Hematopoietic multipotent progenitor cell treated with erythropoietin and hydrocortisone succinate and interleukin-3 and kit ligand, for 6 days (in vitro differentiated cells): Measurements from ENCODE around the gene MAP2K6.
"Not testable (repeated sequence)": the region's sequence is repeated elsewhere in the genome, so short reads cannot be mapped to it uniquely, and the experiment has no call there.

Source experiments
- DNase-seq: peaks from one replicate; pipeline ENCODE4 v3.0.0-alpha.2; 2015

Gene MAP2K6

DNA sequence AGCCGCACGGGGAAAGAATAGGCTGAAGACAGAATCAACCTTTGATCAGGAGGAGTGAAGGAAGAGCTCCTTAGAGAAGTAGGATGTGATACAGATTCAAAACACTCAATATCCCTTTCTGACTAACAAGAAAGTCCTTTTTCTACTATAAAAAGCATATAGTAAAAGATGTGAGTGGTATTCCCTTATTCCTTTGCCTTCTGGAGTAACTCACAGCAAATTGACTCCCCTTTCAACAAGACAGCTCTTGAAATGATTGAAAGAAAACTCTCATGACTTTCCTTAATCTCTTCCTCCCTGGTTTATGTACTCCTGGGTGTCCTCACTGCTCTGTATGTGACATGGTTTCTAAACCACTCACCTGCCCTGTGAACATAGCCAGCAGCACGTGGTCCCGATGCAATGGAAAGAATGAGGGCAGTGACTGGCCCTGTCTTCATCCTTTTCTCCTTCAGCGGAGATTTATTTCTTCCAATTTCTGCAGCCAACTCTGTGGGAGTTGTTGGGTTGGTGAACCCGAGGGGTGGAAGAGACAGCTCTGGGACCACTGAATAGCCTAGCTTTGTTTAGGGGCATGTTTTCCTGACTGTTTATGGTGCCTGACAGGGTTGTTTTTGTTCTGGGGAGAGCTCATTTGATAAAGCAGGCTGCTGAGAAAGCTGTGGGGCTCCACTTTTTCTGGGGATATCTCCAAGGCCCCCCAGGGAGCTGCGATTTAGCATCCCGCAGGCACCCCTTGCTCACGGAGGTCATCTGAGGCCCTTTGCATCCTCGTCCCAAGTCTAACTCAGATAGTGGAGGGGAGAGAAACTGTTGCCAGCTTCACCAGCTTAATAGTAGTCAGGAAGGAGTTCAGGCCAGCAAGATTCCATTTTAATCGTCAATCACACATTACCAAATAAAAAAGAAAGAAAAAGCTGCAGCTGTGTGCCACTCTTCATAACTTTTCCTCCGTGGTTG, 46.7 kb downstream of the MAP2K6 start:
- no peak for DNase-seq

DNA sequence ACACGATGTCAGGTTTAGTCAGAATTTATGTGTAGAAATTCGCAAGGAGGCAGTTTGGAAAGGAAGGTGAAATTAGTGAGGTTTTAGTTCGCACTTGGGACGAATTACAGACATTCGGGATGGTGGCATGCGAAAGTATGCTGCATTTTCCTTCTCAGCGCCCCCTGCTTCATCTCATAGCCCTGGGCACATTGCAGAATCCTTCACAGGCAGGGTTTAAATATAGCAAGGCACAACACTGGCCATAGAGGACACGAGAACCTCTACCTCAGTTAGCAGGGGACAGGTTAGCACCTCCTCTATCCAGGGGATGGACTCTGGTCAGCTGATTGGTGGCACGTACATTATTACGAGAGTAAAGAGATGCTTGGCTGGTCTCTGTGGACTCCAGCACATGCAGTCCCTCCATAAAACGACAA, 47.5 kb downstream of the MAP2K6 start:
- no peak for DNase-seq

DNA sequence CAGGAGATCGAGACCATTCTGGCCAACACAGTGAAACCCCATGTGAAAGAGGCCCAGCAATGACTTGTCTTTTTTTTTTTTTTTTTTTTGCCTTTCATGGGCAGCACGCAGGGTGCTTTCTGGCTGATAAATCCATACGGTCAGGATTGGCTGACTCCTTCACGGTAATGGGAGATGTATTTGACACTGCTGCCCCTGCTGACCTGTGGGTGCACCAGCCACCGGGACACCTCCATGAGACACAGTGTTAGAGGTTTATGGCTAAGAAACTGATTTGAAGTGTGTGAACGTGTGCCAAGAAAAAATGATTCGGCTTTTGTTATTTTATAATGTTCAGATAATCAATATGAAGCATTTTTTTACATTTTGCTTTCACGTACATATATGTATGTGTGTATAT, 48.4 kb downstream of the MAP2K6 start:
- no peak for DNase-seq

DNA sequence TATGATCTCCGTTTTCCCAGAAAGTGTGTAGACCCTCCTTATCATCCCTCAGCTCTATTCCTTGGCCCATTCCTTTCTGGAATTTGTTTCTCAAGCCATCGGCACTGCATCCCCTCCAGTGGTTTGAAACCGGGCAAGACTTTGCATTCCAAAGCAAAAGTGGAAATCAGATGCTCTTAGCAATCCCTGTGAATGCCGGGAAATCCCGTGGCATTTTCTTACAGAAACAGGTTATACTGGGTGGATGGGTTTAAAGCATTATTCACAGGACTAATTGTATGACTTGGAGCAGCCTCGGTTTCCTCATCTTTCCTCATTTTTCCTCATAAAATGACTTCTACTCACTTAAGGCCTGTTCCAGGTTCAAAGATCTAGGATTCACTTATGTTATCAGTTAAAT, 52.0 kb downstream of the MAP2K6 start:
- no peak for DNase-seq

DNA sequence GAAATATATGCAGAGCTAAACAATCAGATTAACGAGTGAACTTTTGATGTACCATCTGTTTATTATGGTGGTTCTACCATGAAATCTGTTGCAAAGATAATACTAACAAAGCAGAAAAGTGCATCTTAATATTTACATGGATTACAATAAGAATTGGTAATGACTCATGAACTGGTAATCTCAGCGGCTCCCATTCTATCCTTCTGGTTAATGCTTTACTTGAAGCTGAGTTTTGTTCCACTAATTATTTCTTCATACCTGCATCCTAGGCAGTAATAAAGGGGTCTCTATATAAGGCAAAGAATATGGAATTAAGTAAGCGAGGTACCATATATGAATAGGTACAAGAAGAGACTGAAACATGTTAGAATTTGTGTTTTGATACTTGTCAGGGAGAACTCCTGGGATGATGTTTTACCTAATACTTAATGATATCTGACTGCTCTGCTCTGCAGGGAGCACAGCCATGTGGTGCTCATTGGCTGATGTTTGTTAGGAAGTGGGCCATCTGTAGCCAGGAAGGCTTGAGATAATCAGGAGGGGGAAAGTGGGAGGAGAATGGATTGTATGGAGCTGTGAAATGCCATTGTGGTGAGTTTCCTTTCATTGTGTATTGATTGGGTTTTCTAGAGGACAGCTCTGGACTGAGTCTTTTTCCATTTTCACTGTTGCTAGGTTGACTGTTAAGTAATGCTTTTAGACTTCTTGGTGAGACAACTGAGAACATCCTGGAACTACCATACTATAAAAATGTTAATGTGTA, 52.6 kb downstream of the MAP2K6 start:
- no peak for DNase-seq

DNA sequence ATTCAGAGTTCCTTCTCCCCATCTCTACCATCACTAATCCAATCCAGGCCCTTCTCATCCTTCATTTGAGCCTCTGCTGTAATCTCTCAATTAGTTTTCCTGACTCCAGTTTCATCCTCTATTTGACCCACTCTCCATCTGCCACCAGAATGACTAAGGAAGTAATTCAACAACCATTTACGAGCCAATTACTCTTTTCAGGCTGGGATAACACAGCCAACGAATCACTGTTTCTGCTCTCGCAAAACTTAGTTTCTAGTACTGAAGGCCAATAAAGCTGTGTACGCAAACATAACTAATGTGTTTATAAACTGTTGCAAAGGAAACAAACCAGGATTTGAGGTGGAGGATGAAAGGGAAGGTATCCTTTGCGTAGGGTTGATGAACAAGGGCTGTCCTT, 53.7 kb downstream of the MAP2K6 start:
- no peak for DNase-seq

DNA sequence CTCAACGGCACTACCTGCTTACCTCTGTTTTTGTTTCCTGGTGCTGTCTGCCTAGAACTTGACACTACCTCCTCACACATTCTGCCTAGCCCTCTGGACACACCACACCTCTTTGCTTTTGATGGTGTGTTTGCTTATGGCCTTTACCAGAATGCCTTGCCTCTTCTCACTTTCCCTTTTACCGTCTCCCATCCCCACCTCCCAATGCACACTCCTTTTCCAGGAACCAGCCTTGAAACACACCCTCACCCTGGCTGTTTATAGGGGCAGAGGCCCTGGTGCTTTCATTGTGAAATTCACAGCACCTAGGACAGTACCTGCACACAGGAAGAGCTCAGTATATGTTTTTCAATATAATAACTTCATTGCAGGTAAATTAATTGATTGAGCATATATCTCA, 56.2 kb downstream of the MAP2K6 start:
- no peak for DNase-seq

DNA sequence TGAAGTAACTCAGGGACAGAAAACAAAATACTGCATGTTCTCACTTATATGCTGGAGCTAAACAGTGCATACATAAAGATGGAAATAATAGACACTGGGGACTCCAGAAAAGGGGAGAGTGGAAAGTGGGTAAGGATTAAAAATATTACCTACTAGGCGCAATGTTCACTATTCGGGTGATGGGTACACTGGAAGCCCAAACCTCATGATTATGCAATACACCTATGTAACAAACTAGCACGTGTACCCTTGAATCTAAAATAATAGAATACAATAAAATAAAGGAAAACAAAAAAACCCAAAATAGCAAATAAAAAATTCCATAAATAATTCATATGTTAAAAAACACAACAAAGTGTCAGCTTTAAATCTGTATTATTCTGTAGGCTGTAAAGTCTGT, 56.9 kb downstream of the MAP2K6 start:
- no peak for DNase-seq

DNA sequence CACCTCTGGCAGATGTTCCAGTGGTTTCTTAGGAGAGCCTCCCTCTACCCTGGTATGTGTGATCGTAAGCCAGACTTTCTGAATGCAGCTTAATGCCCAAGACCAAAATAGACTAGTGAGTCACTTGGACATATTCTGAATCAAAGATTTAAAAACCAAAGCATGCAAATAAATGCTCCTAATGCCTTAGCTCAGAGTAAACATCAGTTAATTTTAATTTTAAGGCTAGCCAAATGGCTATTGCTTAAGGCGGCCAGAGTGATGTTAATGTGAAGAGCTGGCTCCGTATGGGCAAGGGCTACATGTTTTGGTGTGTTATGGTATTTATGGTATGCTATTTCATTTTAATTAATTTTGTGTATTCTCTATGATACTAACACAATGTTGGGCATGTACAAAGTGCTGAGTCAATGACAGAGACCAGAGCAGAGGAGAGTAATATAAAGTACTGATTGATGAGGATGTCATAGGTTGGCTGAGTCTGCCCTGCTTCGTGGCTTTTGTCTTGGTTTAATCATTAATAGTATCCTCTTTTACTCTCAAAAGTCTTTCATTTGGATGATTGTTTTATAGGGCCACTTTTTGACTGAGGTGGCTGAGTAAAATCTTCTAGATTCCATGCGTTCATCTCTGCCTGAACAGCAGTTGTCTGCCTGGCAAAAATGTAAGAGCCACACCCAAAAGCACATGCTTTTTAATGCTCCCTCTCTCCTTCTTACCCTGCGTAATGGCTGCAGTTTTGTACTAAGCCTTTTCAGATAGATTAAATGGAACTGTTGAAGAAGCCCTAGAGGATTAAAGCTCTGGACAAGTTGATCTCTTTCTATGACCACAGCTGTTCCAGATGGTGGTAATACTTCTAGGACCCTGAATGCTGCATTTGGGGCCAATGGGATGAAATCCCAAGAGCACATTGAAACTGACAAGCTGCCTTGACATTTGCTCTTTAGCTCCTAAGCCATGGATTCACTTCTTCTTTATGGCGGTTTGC, 59.6 kb downstream of the MAP2K6 start:
- DNase-seq = no peak

DNA sequence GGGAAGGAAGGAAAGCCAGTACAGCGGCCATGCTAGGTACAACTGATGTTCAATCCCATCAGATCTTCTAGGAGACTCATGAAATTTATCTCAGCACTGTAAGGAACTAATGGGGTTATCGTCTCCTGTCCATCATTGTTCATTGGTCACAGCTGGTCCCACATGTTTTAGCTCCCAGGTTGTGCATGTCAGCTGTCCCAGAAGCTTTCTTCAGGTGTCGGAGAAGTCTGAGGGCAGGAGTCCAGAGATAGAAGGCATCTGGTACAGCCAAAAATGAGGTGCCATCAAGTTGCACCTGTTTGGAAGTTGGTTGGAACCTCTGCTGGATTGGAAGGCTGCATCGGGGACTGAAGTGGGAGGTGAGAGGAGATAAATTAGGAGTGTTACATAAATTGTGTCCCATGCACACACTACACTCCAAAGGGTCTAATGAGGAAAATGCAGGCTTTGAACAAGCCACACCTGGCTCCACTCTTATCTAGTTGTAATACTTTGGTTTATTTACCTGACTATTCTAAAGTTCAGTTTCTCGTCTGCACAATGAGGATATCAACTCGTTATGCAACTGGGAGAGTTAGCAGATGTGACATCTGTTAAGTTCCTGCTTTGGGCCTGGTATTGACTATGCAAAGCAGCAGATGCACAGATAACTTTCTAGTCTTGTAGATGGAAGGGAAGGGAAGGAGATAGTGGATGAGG, 62.9 kb downstream of the MAP2K6 start:
- DNase-seq = peak; percentile 6

DNA sequence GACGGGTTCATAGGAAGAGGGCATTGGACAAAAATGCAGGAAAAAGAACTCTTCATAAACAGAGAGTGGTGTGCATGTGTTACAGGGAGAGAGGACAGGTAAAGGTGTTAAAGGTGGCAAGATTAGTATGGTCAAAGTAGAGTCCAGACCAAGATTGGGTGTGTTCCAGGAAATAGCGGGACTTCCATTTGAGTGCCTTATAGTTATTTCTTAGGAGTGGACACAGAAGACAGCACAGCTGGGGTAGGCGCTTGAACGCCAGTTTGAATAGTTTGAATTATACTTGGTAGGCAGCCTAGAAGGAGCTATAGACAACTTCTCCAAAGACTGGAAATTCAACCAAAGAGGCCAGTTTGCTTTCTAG, 63.4 kb downstream of the MAP2K6 start:
- DNase-seq = no peak

DNA sequence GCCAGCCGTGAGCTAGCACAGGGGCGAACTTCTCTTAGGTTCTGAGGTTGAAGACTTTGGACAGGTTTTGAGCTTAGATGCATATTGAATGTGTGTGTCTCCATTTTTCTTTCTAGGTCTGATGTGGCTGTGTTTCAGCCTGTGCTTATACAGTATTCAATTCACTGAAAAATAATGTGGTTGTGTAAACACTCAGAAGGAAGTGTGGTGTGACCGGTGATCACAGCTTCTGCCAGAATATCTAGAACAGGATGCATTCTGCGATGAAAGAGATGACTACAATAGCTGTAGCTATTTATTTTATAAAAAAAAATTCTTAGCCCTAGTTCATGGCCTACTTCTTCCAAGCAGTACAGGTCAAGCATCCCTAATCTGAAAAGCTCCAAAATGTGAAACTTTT, 64.4 kb downstream of the MAP2K6 start:
- no peak for DNase-seq

DNA sequence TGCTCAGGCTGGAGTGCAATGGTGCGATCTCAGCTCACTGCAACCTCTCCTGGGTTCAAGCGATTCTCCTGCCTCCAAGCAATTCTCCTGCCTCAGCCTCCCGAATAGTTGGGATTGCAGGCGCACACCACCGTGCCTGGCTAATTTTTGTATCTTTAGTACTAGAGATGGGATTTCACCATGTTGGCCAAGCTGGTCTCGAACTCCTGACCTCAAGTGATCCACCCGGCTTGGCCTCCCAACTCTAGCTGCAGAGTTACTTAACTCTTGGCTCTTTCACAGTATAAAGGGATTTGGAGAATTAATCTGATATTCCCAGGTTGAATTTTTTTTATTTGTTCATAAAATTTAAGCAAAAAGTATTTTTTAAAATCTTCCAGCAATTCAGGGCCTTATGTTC, 65.3 kb downstream of the MAP2K6 start:
- not testable (repeated sequence) for DNase-seq

DNA sequence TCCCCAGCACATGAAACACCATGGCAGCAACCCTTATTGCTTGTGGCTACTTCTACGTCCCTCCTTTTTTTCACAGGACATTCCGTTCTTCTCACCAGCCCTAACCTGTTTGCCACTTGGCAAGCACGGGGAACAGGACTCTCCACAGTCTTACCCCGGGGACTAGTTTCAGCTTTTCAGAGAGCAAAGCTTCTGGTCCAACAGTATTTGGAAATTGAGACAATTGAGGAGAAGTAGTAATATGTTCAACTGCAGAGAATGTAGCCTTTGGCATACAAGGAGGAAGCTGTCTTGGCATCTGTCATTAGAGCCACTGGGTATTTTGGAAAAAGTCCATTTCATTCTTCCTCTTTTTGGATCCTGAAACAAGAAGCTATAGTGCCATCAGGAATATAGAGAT, 65.7 kb downstream of the MAP2K6 start:
- no peak for DNase-seq

DNA sequence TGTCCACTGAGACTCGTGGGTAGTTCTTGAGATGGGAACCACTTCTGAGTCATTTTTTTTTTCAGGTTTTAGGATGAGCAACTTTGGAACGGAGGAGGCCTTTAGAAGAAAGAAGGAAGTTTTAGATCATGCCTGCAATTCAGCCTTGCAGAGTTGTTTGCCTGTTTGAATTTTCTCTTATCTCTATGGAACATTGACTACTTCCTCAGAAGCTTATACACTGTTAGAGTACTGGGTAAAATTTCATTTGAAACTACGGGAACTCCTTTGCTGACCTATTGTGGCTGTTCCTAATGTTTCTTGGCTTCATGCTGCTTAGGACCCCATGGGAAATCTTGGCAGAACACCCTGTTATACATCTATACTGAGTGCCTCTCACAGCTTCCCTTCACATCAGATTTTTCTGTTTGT, 70.8 kb downstream of the MAP2K6 start:
- DNase-seq = peak; percentile 29

DNA sequence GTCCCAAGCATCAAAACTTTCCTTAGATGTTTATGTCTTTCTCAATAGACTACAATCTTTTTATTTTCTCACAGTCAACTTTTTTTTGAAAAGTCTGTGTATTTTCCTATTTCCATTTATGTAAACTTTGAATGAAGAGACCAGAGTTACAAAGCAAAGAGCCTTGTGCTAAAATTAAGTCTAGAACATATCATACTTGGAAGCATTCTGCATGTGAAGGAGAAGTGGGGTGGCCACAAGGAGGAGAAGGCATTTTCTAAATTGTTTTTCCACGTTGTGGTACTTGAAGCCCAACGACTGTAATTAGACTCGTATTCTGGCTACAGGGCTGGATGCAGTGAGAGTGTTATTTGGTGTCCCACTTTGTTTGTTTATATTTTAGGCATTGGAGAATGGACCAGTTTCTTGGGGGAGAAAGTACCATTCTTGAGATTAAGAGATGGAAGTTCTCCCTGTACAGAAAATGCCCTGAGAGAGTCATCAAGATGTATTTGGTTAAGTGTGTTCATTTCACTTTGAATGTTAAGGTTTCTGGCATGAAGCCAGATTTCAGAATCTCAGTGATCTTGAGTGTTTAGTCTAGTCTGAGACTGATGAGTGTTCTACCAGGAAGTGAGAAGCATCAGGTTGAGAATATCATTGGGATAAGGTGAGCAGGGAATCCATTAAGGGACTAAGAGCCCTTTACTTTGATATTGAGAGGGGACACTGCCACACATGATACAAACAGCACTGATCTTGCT, 71.6 kb downstream of the MAP2K6 start:
- peak; percentile 31 for DNase-seq

DNA sequence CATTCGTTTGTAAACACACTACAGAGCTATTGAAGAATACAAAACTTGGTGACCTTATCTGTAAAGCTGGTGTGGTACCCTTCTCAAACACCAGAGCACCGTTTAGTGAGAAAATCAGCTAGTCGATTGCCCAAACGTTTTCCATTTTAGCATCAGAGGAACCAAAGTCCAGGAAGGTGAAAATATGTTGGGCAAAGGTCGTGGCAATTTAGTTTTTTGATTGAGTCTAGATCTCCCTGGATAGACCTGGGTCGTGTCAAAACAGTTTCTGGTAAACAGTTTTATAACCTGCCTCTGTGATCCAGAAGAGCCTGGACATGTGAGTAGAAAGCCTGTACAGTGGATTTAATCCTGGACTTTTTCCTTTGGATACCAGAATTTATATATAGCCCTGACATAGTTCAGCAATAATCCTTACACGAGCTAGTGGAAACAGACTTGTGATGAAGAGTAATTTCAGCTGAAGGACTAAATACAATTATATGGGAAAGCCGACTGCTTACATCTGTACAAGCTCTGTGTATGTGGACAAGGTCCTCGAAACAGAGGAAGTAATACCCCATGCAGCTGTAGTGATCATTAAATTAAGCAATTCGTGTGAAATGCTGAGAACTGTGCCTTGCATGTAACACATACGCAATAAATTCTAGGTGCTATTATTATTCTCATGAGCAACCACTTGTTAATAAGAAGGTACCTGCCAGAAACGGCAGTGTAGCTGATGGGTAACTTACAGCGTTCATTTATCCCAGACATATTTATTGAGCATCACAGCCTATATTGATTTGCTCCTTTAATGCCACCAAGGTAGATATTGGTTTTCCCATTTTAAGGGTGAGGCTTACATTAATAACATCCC, 72.5 kb downstream of the MAP2K6 start:
- no peak for DNase-seq

DNA sequence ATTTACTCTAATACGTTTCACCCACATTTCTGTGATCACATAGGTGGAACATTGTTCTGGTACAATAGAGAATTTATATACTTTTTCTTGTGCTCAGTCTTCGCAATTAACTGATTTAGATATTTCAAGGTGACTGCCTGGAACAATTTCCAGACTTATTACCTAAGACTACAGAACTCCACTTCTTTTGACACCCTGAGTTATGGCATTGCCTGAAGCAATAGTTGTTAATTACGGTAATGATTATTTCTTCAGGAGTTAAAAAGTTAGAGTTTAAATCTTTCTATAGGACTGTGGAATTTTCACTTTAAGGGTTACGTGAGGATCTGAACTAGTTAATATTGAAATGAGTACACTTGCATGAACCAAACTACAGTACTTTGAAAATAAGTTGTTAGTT, 74.8 kb downstream of the MAP2K6 start:
- no peak for DNase-seq

DNA sequence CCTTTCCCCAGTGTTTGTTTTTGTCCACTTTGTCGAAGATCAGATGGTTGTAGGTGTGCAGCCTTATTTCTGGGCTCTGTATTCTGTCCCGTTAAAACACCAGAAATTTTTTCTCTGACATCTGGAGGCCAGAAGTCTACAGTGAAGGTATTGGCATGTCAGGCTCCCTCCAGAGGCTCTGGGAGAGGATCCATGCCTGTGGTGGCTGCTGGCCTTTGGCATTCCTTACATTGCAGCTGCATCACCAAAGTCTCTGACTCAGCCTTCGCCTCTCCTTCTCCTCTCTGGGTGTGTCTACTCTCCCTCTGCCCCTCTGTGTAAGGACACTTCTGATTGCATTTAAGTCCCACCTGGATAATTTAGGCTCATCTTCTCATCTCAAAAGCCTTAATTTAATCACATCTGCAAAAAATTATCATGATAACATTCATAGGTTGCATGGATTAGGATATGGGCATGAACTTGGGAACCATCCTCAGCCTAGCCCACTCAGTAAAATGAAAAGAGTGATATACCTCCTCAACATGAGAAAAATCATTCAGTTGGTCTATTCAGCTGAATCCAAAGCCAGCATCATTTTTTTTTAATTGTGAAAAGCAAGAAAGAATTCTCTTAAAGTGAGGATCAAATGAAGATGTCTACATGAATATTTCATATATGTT, 78.0 kb downstream of the MAP2K6 start:
- no peak for DNase-seq

DNA sequence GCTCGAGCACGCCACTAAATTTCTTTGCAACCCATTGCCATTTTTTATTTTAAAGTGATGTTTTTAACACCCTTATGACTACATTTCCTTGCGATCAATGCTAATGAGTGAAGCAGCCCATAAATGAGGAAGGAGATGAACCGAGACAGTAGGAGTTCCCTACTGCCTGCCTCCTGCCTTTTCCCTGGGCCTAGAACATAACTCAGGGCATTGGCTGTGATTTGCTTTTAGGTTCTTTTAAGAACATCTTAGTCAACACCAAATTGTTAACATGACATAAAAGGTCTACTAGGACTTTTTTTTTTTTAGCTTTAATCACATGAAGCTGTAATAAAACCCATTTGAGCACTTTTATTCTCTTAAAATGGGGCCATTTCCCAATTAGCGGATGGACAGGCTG, 81.3 kb downstream of the MAP2K6 start:
- no peak for DNase-seq
